Activated naive CD8-positive, alpha-beta T cell (primary cell): ENCODE results near the gene FAM83E.

Experiments used
- H3K27ac Mint-ChIP-seq: one replicate; pipeline ENCODE4 v1.8.0; 2021; ENCODE audit warnings: mixed read lengths
- H3K27me3 Mint-ChIP-seq: one replicate; pipeline ENCODE4 v1.8.0; 2021; ENCODE audit warnings: mixed read lengths
- H3K36me3 Mint-ChIP-seq: one replicate; pipeline ENCODE4 v1.8.0; 2021; ENCODE audit warnings: mixed read lengths
- H3K4me1 Mint-ChIP-seq: one replicate; pipeline ENCODE4 v1.8.0; 2021; ENCODE audit warnings: low read depth, mixed read lengths
- H3K4me3 Mint-ChIP-seq: one replicate; pipeline ENCODE4 v1.8.0; 2021; ENCODE audit warnings: mild to moderate bottlenecking, mixed read lengths
- H3K9me3 Mint-ChIP-seq: one replicate; pipeline ENCODE4 v1.8.0; 2021; ENCODE audit warnings: low read depth, mixed read lengths

FAM83E gene

GRCh38 chr19:48613024-48613851, 1.6 kb downstream of the FAM83E start:
- no peaks in the 10 kb centered on the region for H3K9me3 Mint-ChIP-seq
- H3K4me3 Mint-ChIP-seq = no peak overlapping the region
- H3K27ac Mint-ChIP-seq = no peak overlapping the region
- H3K27me3 Mint-ChIP-seq = no peaks in the 10 kb centered on the region
- H3K4me1 Mint-ChIP-seq = peaks cover 14% of the 10 kb centered on the region
- H3K36me3 Mint-ChIP-seq = peaks cover 4% of the 10 kb centered on the region

DNA sequence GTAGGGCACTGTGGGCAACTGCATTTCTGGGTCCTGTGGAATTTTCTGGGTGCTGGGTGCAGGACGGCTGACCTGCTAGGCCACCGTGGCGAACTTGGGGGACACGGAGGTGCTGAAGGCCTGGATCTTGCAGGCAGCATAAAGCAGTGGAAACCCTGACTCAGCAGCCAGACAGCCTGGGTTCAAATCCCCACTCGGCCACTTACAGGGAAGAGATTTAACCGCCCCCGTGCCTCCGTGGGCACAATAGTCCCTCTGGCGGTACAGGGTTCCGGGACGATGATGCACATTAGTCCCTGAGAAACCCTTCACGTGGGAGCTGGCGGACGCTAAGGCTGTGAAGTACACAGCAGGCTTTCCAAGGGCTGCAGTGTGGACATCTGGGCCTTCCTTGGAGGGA, 3.0 kb downstream of the FAM83E start:
- peaks cover 8% of the 10 kb centered on the region for H3K4me1 Mint-ChIP-seq
- no peak overlapping the region for H3K4me3 Mint-ChIP-seq
- H3K36me3 Mint-ChIP-seq = no peaks in the 10 kb centered on the region
- peak overlapping the region; percentile 16 for H3K27ac Mint-ChIP-seq
- H3K27me3 Mint-ChIP-seq = no peaks in the 10 kb centered on the region
- H3K9me3 Mint-ChIP-seq = no peaks in the 10 kb centered on the region

DNA sequence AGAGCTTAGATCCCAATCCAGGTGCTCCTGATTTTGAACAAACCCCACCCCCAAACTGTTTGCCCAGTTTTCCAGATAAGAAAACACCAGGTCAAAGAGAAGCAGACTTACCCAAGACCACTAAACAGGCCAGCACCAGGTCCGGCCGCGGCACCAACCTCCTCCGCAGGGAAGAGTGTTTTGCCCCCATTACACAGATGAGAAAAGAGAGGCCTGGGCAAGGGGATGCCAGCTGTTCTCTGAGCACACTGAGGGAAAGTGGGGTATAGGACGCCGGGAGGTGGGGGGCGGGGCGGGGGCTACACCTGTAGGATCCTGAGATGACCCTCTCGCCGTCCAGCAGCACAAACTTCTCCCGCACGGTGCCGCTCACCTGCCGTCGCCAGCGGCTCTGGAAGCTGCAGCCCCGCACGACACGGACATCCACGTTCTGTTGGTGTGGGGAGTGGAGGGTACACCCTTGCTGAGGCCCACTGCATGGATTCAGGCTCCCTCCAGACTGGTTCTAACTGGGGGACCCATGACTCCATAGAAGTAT, 5.2 kb downstream of the FAM83E start:
- Mint-ChIP-seq H3K27me3 (no peaks in the 10 kb centered on the region), H3K27ac (no peak overlapping the region), H3K9me3 (no peaks in the 10 kb centered on the region), H3K36me3 (no peaks in the 10 kb centered on the region), H3K4me3 (no peak overlapping the region), H3K4me1 (peaks cover 2% of the 10 kb centered on the region)

DNA sequence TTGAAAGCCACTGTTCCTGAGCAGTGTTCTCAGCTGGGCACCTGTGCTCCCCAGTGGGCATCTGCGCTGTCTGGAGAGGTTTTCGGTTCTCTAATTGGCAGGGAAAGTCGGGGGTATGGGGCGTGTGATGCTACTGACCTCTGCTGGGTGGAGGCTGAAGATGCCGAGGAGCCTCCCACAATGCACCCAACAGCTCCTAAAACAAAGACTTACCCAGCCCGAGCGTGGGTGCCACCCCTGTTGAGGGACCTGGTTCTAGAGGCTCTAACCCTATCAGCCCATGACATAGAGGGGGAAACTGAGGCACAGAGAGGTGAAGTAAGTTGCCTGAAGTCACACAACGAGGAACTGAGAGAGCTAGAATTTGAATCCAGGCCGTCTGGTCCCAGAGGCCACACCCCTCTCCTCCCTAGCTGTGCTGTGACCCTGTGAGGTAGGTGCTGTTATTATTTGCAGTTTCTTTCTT, 6.0 kb downstream of the FAM83E start:
- peak overlapping the region; percentile 16 for H3K27ac Mint-ChIP-seq
- no peaks in the 10 kb centered on the region for H3K27me3 Mint-ChIP-seq
- no peaks in the 10 kb centered on the region for H3K36me3 Mint-ChIP-seq
- no peak overlapping the region for H3K4me3 Mint-ChIP-seq
- H3K9me3 Mint-ChIP-seq = no peaks in the 10 kb centered on the region
- peaks cover 2% of the 10 kb centered on the region for H3K4me1 Mint-ChIP-seq

DNA sequence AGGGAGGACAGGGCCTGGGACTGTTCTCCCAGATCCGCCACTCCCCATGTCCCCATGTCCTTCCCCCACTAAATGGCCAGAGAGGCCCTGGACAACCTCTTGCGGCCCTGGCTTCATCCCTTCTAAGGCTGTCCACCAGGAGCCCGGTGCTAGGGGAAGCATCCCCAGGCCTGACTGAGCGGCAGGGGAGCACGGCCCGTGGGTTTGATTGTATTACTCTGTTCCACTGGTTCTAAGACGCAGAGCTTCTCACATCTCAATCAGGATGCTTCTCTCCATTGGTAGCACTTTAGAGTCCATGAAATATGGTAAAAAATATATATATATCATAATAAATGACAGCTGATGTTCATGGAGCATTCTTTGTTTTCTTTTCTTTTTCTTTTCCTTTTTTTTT, 7.5 kb downstream of the FAM83E start:
- H3K27ac Mint-ChIP-seq = no peak overlapping the region

DNA sequence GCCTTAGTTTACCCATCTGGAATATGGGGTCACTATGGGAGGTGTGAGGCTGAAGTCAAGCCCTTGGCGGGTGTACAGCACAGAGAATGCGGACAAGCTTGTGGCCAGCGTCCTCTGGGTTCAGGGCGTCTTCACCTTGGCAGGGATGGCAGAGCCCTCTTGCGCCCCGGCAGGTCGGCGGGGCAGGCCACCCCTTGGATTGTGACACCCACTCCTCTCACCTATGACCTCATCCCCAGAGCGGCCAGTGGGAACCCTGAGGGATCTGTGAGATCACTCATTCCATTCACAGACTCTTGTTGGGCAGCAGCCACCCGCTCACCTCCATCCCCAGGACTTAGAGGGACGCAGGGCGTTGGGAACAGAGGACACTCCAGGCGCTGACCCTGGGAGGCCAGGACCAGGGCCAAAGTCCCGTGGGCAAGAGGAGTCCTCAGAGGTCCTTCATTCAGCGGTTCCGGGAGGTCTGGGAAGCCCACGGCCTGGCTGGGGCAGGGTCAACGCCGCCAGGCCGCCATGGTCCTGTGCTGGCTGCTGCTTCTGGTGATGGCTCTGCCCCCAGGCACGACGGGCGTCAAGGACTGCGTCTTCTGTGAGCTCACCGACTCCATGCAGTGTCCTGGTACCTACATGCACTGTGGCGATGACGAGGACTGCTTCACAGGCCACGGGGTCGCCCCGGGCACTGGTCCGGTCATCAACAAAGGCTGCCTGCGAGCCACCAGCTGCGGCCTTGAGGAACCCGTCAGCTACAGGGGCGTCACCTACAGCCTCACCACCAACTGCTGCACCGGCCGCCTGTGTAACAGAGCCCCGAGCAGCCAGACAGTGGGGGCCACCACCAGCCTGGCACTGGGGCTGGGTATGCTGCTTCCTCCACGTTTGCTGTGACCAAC, 8.2 kb downstream of the FAM83E start, which contains the start of gene SPACA4:
Gene SPACA4, plus strand, starts transcription at position 280 of the 896 bp plus-strand sequence. Its CDS starts 237 bp downstream, at position 517.
- H3K36me3 Mint-ChIP-seq = no peaks in the 10 kb centered on the region
- peaks cover 2% of the 10 kb centered on the region for H3K4me1 Mint-ChIP-seq
- no peak within 1 kb of the TSS for H3K4me3 Mint-ChIP-seq
- H3K27ac Mint-ChIP-seq = no peak within 1 kb of the TSS
- no peaks in the 10 kb centered on the region for H3K27me3 Mint-ChIP-seq
- no peaks in the 10 kb centered on the region for H3K9me3 Mint-ChIP-seq

More for the DNA sequence above, 7.5 kb downstream of the FAM83E start:
- Mint-ChIP-seq H3K36me3 (no peaks in the 10 kb centered on the region), H3K4me1 (peaks cover 2% of the 10 kb centered on the region), H3K4me3 (no peak overlapping the region), H3K9me3 (no peaks in the 10 kb centered on the region), H3K27me3 (no peaks in the 10 kb centered on the region)

- no peak overlapping the region for H3K4me3 Mint-ChIP-seq
- H3K27me3 Mint-ChIP-seq = no peaks in the 10 kb centered on the region
- H3K4me1 Mint-ChIP-seq = peaks cover 1% of the 10 kb centered on the region
- H3K9me3 Mint-ChIP-seq = no peaks in the 10 kb centered on the region
- H3K27ac Mint-ChIP-seq = no peak overlapping the region
- no peaks in the 10 kb centered on the region for H3K36me3 Mint-ChIP-seq
These were observed 11.0 kb downstream of the FAM83E start for GRCh38 chr19:48603850-48604249.

- Mint-ChIP-seq H3K27ac (no peak overlapping the region), H3K4me3 (no peak overlapping the region), H3K4me1 (no peaks in the 10 kb centered on the region), H3K36me3 (no peaks in the 10 kb centered on the region), H3K9me3 (no peaks in the 10 kb centered on the region), H3K27me3 (no peaks in the 10 kb centered on the region)
These were observed 11.4 kb downstream of the FAM83E start for GRCh38 chr19:48603449-48603848.

DNA sequence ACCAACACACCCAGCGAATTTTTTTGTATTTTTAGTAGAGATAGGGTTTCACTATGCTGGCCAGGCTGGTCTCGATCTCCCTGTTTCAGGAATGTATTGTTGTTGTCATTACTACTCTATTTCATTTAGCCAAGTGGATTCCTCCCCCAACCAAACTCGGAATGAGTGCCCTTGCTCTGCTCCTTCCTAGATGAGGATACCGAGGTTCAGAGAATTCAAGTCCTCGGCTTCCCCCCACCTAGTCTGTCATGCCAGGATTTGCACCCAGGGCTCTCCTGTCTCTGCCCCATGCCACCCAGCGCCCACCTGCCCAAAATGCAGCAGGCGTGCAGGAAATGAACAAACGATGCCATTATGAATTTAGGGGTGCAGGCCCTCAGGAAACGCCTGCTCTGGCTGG, 11.9 kb downstream of the FAM83E start:
- Mint-ChIP-seq H3K36me3 (no peaks in the 10 kb centered on the region), H3K4me3 (no peak overlapping the region), H3K27ac (no peak overlapping the region), H3K4me1 (no peaks in the 10 kb centered on the region), H3K9me3 (no peaks in the 10 kb centered on the region), H3K27me3 (no peaks in the 10 kb centered on the region)

- Mint-ChIP-seq H3K27me3 (no peaks in the 10 kb centered on the region), H3K4me3 (no peak overlapping the region), H3K9me3 (no peaks in the 10 kb centered on the region), H3K36me3 (no peaks in the 10 kb centered on the region), H3K4me1 (no peaks in the 10 kb centered on the region), H3K27ac (no peak overlapping the region)
These were observed 14.0 kb downstream of the FAM83E start for GRCh38 chr19:48600679-48601417.

DNA sequence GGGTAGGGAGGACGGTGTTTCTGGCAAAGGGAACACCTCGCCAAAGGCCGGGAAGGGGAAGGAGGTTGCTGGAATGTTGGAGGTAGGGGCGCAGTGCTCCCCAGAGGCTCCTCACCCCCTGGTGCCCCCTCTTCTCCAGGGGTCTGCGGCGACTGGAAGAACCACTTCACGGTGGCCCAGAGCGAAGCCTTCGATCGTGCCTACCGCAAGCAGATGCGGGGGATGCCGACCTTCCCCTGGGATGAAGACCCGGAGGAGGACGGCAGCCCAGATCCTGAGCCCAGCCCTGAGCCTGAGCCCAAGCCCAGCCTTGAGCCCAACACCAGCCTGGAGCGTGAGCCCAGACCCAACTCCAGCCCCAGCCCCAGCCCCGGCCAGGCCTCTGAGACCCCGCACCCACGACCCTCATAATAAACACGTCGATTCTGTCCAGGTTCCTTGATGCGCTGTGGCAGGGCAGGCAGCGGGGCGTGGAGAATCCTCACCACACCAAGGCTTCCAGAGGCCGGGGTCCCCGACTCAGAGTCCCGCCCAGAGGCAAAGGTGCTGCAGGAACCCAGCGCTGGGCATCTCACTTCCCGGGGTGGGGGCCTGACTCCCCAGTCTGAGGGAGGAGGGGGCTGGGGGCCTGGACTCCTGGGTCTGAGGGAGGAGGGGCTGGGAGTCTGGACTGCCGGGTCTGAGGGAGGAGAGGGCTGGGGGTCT, 15.7 kb downstream of the FAM83E start:
- H3K36me3 Mint-ChIP-seq = no peaks in the 10 kb centered on the region
- H3K27me3 Mint-ChIP-seq = no peaks in the 10 kb centered on the region
- H3K9me3 Mint-ChIP-seq = no peaks in the 10 kb centered on the region
- H3K27ac Mint-ChIP-seq = no peak overlapping the region
- no peak overlapping the region for H3K4me3 Mint-ChIP-seq
- H3K4me1 Mint-ChIP-seq = peaks cover 1% of the 10 kb centered on the region

DNA sequence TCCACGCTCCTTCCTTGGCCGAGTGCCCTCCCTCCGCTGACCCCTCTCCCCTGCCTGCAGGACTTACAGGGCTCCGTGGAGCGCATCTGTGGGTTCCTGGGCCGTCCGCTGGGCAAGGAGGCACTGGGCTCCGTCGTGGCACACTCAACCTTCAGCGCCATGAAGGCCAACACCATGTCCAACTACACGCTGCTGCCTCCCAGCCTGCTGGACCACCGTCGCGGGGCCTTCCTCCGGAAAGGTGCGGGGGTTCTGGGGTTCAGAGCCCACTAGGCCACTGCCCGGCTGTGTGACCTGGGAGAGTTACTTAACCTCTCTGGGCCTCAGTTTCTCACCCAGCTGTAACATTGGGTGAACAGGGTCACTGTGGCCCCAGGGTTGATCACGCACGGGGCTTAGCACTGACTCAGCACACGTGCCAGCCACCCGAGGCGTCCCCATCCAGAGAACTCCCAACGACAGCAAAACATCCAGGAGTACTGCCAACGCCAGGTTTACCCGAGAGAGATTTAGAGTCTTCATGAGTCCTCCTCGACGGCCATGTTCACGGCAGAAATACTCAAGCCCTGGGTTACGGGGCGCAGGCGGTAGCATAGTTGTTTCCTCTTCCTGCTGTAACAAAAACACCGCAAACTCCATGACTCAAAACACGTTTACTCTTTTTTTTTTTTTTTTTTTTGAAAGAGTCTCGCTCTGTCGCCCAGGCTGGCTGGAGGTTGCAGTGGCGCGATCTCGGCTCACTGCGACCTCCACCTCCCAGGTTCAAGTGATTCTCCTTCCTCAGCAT, 18.0 kb downstream of the FAM83E start:
- no peaks in the 10 kb centered on the region for H3K36me3 Mint-ChIP-seq
- peaks cover 1% of the 10 kb centered on the region for H3K4me1 Mint-ChIP-seq
- peak overlapping the region; percentile 54 for H3K27ac Mint-ChIP-seq
- H3K9me3 Mint-ChIP-seq = no peaks in the 10 kb centered on the region
- peak overlapping the region; percentile 7 for H3K4me3 Mint-ChIP-seq
- H3K27me3 Mint-ChIP-seq = no peaks in the 10 kb centered on the region

DNA sequence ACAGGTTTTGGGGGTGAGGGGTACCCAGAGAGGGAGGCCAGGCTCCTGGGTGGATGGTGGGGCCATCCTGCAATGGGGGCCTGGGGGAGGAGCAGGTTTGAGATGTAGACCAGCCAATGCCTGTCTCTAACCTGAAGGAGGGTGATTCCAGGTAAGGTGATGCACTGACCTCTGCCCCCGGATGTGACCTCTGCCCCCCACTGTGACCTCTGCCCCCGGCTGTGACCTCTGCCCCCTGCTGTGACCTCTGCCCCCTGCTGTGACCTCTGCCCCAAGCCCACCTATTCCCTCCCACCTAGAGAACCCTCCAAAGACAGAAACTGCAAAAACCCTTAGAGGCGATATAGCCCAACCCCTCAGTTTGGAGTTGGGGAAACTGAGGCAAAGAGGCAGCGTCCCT, 18.6 kb downstream of the FAM83E start:
- Mint-ChIP-seq H3K27ac (no peak overlapping the region), H3K27me3 (no peaks in the 10 kb centered on the region), H3K4me1 (peaks cover 1% of the 10 kb centered on the region), H3K9me3 (no peaks in the 10 kb centered on the region), H3K4me3 (no peak overlapping the region), H3K36me3 (no peaks in the 10 kb centered on the region)
